Measurements from ENCODE around the gene EYS. TPM values are rescaled to one million over a fixed set of nuclear protein-coding genes. Genes with fewer than 3 reads are reported as not detected.

Gene EYS
- total RNA-seq, 1 experiment from 2014 or later, result not detected

DNA sequence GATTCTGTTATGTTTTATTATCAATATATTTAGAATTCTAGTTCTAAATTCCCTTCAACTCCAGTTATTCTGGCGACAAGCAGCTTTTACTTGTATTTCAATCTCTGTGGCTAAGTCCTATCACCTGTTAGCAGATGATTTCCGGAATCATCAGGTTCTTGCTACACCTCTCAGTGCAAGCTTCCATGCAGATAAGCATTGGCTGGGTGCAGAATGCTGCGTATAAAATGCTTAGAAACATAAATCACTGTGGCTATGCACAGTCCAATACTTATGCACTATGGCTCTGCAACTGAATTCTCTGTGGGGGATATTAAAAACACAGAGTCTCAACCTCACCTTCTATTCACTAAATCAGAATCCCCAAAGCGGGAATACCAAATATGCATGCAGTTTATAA is 720.0 kb downstream of the EYS start:
- Mint-ChIP-seq H3K27ac (ENCODE audit: unreplicated experiment) (no peak overlapping the region), H3K27me3 (ENCODE audit: insufficient read depth, unreplicated experiment) (no peaks in the 10 kb centered on the region), H3K36me3 (ENCODE audit: insufficient read depth, unreplicated experiment) (no peaks in the 10 kb centered on the region), H3K4me3 (ENCODE audit: unreplicated experiment) (no peak overlapping the region), H3K4me1 (ENCODE audit: low read depth, unreplicated experiment) (no peaks in the 10 kb centered on the region), H3K9me3 (ENCODE audit: unreplicated experiment) (no peaks in the 10 kb centered on the region)
- no TSS peak for BruUV-seq (replicated peaks)
- no peaks in the 10 kb centered on the region for H3K27me3 ChIP-seq (replicated peaks; ENCODE audit: control insufficient read depth, insufficient read depth, low read length)
- intact Hi-C loops (cut with micrococcal nuclease; ENCODE audit: unreplicated experiment), result no loop called here
- H3K36me3 ChIP-seq (ENCODE audit: control insufficient read depth, insufficient read depth, low read length), result no peaks in the 10 kb centered on the region
- H3K4me1 ChIP-seq, result peaks cover 17% of the 10 kb centered on the region
- CTCF ChIA-PET, result no interaction called here
- no peaks in the 10 kb centered on the region for H3K9me3 ChIP-seq
- POLR2A ChIA-PET, result no interaction called here
- no peak overlapping the region for H3K4me3 ChIP-seq (ENCODE audit: low read depth, low read length)
- no peak for DNase-seq
- TF ChIP-seq, protein P1, sequence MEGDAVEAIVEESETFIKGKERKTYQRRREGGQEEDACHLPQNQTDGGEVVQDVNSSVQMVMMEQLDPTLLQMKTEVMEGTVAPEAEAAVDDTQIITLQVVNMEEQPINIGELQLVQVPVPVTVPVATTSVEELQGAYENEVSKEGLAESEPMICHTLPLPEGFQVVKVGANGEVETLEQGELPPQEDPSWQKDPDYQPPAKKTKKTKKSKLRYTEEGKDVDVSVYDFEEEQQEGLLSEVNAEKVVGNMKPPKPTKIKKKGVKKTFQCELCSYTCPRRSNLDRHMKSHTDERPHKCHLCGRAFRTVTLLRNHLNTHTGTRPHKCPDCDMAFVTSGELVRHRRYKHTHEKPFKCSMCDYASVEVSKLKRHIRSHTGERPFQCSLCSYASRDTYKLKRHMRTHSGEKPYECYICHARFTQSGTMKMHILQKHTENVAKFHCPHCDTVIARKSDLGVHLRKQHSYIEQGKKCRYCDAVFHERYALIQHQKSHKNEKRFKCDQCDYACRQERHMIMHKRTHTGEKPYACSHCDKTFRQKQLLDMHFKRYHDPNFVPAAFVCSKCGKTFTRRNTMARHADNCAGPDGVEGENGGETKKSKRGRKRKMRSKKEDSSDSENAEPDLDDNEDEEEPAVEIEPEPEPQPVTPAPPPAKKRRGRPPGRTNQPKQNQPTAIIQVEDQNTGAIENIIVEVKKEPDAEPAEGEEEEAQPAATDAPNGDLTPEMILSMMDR (IDR thresholded peaks at IDR 0.05; ENCODE audit: insufficient read depth in 1 of 2, low read depth in 1 of 2, low read length in 1 of 2, severe bottlenecking in 1 of 2, unreplicated experiment in 1 of 2), result no peak

DNA sequence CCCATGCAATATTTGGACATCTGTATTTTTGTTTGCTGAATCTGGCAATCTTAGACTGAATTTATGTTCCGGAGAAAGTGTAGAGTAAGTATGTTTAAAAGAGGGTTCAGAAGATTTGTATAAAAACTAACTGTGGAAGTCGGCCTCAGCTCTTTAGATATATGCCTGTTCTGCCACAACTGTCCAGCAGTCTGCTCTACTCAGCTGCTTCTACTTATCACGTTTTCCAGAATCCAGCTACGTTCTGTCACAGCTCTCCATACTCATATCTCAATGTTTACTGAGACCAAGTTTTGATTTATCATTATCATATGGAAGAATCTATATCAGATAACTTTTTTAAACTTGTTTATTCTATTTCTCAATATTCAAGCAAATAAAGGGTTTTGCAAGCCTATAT is 721.3 kb downstream of the EYS start:
- Histone ChIP-seq H3K4me1 (peaks cover 17% of the 10 kb centered on the region), H3K36me3 (ENCODE audit: control insufficient read depth, insufficient read depth, low read length) (no peaks in the 10 kb centered on the region), H3K27me3 (replicated peaks; ENCODE audit: control insufficient read depth, insufficient read depth, low read length) (no peaks in the 10 kb centered on the region), H3K9me3 (no peaks in the 10 kb centered on the region), H3K4me3 (ENCODE audit: low read depth, low read length) (no peak overlapping the region)
- Mint-ChIP-seq H3K4me1 (ENCODE audit: low read depth, unreplicated experiment) (no peaks in the 10 kb centered on the region), H3K27ac (ENCODE audit: unreplicated experiment) (no peak overlapping the region), H3K4me3 (ENCODE audit: unreplicated experiment) (no peak overlapping the region), H3K27me3 (ENCODE audit: insufficient read depth, unreplicated experiment) (no peaks in the 10 kb centered on the region), H3K36me3 (ENCODE audit: insufficient read depth, unreplicated experiment) (no peaks in the 10 kb centered on the region), H3K9me3 (ENCODE audit: unreplicated experiment) (no peaks in the 10 kb centered on the region)
- ChIA-PET POLR2A (no interaction called here), CTCF (no interaction called here)
- TF ChIP-seq, protein P1 (IDR thresholded peaks at IDR 0.05; ENCODE audit: insufficient read depth in 1 of 2, low read depth in 1 of 2, low read length in 1 of 2, severe bottlenecking in 1 of 2, unreplicated experiment in 1 of 2), result no peak
- no TSS peak for BruUV-seq (replicated peaks)
- intact Hi-C loops (cut with micrococcal nuclease; ENCODE audit: unreplicated experiment), result no loop called here
- no peak for DNase-seq

DNA sequence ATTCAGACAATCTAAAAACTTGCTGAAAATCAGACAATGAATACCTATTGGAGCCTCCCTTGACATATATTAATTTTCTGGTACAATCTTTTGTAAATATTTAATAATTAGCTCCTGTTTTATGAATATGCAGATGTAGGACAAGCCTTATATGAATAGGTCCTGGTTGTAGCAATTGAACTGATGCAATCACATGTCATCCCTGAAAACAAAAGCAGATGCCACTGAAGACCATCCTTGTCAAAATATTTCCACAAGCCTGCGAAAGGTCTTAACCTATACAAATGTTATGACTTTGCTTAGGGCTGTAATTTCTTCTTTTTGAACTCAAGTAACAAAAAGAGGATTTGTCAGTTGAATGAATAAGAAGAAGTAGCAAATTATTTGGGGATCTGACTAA is 722.1 kb downstream of the EYS start:
- Histone ChIP-seq H3K4me1 (peaks cover 11% of the 10 kb centered on the region), H3K27me3 (replicated peaks; ENCODE audit: control insufficient read depth, insufficient read depth, low read length) (no peaks in the 10 kb centered on the region), H3K4me3 (ENCODE audit: low read depth, low read length) (no peak overlapping the region), H3K9me3 (no peaks in the 10 kb centered on the region), H3K36me3 (ENCODE audit: control insufficient read depth, insufficient read depth, low read length) (no peaks in the 10 kb centered on the region)
- ChIA-PET CTCF (no interaction called here), POLR2A (no interaction called here)
- no peaks in the 10 kb centered on the region for H3K36me3 Mint-ChIP-seq (ENCODE audit: insufficient read depth, unreplicated experiment)
- H3K27ac Mint-ChIP-seq (ENCODE audit: unreplicated experiment), result no peak overlapping the region
- TF ChIP-seq, protein P1 (IDR thresholded peaks at IDR 0.05; ENCODE audit: insufficient read depth in 1 of 2, low read depth in 1 of 2, low read length in 1 of 2, severe bottlenecking in 1 of 2, unreplicated experiment in 1 of 2), result no peak
- no peaks in the 10 kb centered on the region for H3K27me3 Mint-ChIP-seq (ENCODE audit: insufficient read depth, unreplicated experiment)
- intact Hi-C loops (cut with micrococcal nuclease; ENCODE audit: unreplicated experiment), result no loop called here
- no peak overlapping the region for H3K4me3 Mint-ChIP-seq (ENCODE audit: unreplicated experiment)
- BruUV-seq (replicated peaks), result no TSS peak
- H3K9me3 Mint-ChIP-seq (ENCODE audit: unreplicated experiment), result no peaks in the 10 kb centered on the region
- no peak for DNase-seq
- no peaks in the 10 kb centered on the region for H3K4me1 Mint-ChIP-seq (ENCODE audit: low read depth, unreplicated experiment)

All from Caco-2 (cell line).